HepG2 (cell line): ENCODE results near the gene GINS2.

Experiments
- ARID2 ChIP-seq: sonication (generic); formaldehyde crosslinking; IDR thresholded peaks from 2 replicates; pipeline ENCODE4 v1.8.1; 2022; ENCODE audit warnings: mild to moderate bottlenecking, missing genetic modification reagents, borderline replicate concordance
- CTCF ChIP-seq: sonication (generic); formaldehyde crosslinking; IDR thresholded peaks from 2 replicates; pipeline ENCODE4 v1.5.0; 2020; ENCODE audit warnings: mild to moderate bottlenecking, missing genetic modification reagents, moderate library complexity
- EP300 ChIP-seq, 3 experiments: sonication (generic) in 1 of 3; formaldehyde crosslinking in 1 of 3; IDR thresholded peaks; 2 replicates each; pipeline versions ENCODE4 v1.5.1 to v1.6.1; 2011 to 2020; ENCODE audit warnings: low read depth in 2 of 3, low read length in 2 of 3, borderline replicate concordance in 1 of 3, improper control_type of control experiment in 1 of 3, mild to moderate bottlenecking in 1 of 3, missing genetic modification reagents in 1 of 3, moderate library complexity in 1 of 3
- ESRRA ChIP-seq: sonication (generic); formaldehyde crosslinking; IDR thresholded peaks from 2 replicates; pipeline ENCODE4 v1.5.1; 2020; ENCODE audit warnings: mild to moderate bottlenecking, low read depth, missing genetic modification reagents
- GATA4 ChIP-seq: sonication (generic); IDR thresholded peaks from 2 replicates; pipeline ENCODE4 v1.6.1; 2016; ENCODE audit warnings: antibody characterized with exemption, low read depth, borderline replicate concordance
- RXRA ChIP-seq: sonication (generic); formaldehyde crosslinking; IDR thresholded peaks from 2 replicates; pipeline ENCODE4 v1.5.1; 2020; ENCODE audit warnings: missing genetic modification reagents
- ZBTB26 ChIP-seq: IDR thresholded peaks from 2 replicates; pipeline ENCODE4 v1.6.1; 2016; ENCODE audit warnings: missing compliant biosample characterization, missing genetic modification reagents, borderline replicate concordance
- ZNF720 ChIP-seq: sonication (generic); formaldehyde crosslinking; IDR thresholded peaks from 2 replicates; pipeline ENCODE4 v1.4.0; 2020; ENCODE audit warnings: missing genetic modification reagents

GRCh38 chr16:85628265-85628556, 60.5 kb downstream of the GINS2 start:
- no peak for TF ChIP-seq EP300 (IDR thresholded peaks at IDR 0.05; ENCODE audit: low read depth in 2 of 2, low read length in 2 of 2)
- no peak for TF ChIP-seq EP300 (CRISPR knock-in tag; IDR thresholded peaks at IDR 0.05; ENCODE audit: borderline replicate concordance)
- TF ChIP-seq ARID2 = no peak
- TF ChIP-seq ZNF720 (CRISPR knock-in tag) = no peak
- no peak for TF ChIP-seq ESRRA (CRISPR knock-in tag)
- TF ChIP-seq CTCF (CRISPR knock-in tag) = no peak
- no peak for TF ChIP-seq GATA4
- no peak for TF ChIP-seq RXRA (CRISPR knock-in tag)
- no peak for TF ChIP-seq ZBTB26 (CRISPR knock-in tag)
